PC-3 (cell line): Measurements from ENCODE around the gene UGT2B17. TPM values are rescaled to one million over a fixed set of nuclear protein-coding genes. Genes with fewer than 3 reads are reported as not detected.

ENCODE experiments used
- ATAC-seq: fragments of 200-7000 bp; cut with Tn5 transposase; 2 replicates; pipeline ENCODE4 v1.9.1; 2020; ENCODE audit warnings: mild to moderate bottlenecking, moderate library complexity
- BruUV-seq: library from RNA; stranded (reverse); fragments of 400-500 nt; replicated peaks from 2 replicates; lab custom pipeline; 2021; lab: Mats Ljungman, UMichigan
- CTCF ChIA-PET: fragments of 300-600 bp; sonication (Branson Sonifier 250); formaldehyde crosslinking; loops from one replicate; lab custom pipeline; 2022; ENCODE audit warnings: antibody characterized with exemption; lab: Charles Lee
- POLR2A ChIA-PET: fragments of 300-600 bp; sonication (Branson Sonifier 250); formaldehyde crosslinking; loops from one replicate; lab custom pipeline; 2022; ENCODE audit warnings: antibody characterized with exemption; ENCODE audit not compliant: unreplicated experiment; lab: Charles Lee
- DNase-seq: peaks from one replicate; pipeline ENCODE4 v3.0.0-alpha.2; 2015
- H2AFZ ChIP-seq: fragments of 300-600 bp; sonication (generic); 2 replicates; pipeline ENCODE4 v1.6.0; 2016; ENCODE audit warnings: antibody characterized with exemption, low read length
- H3F3A ChIP-seq: fragments of 300-600 bp; sonication (generic); one replicate; pipeline ENCODE4 v1.6.0; 2017; ENCODE audit warnings: antibody characterized with exemption, low read length, control low read depth, mild to moderate bottlenecking; ENCODE audit not compliant: unreplicated experiment
- H3K27ac ChIP-seq: fragments of 300-600 bp; sonication (generic); 2 replicates; pipeline ENCODE4 v1.5.1; 2016; ENCODE audit warnings: mild to moderate bottlenecking, low read length
- H3K27me3 ChIP-seq: fragments of 300-600 bp; sonication (generic); 2 replicates; pipeline ENCODE4 v1.6.1; 2016; ENCODE audit warnings: low read length, mixed read lengths
- H3K36me3 ChIP-seq: fragments of 300-600 bp; sonication (generic); 2 replicates; pipeline ENCODE4 v1.6.1; 2016; ENCODE audit warnings: low read depth, mixed run types, low read length, mixed read lengths
- H3K4me1 ChIP-seq: fragments of 300-600 bp; sonication (generic); 2 replicates; pipeline ENCODE4 v1.5.1; 2016; ENCODE audit warnings: low read length; ENCODE audit not compliant: insufficient read depth
- H3K4me2 ChIP-seq: fragments of 300-600 bp; sonication (generic); 2 replicates; pipeline ENCODE4 v1.6.0; 2016; ENCODE audit warnings: low read length
- H3K4me3 ChIP-seq: fragments of 300-600 bp; sonication (generic); 2 replicates; pipeline ENCODE4 v1.5.1; 2016; ENCODE audit warnings: mild to moderate bottlenecking, low read length, mixed read lengths
- H3K79me2 ChIP-seq: fragments of 300-600 bp; sonication (generic); 2 replicates; pipeline ENCODE4 v1.6.1; 2017; ENCODE audit warnings: low read length, mixed read lengths
- H3K9ac ChIP-seq: fragments of 300-600 bp; sonication (generic); 2 replicates; pipeline ENCODE4 v1.6.0; 2016; ENCODE audit warnings: mild to moderate bottlenecking, low read length
- H3K9me2 ChIP-seq: fragments of 300-600 bp; sonication (generic); replicated peaks from 2 replicates; pipeline ENCODE4 v1.6.1; 2016; ENCODE audit warnings: mixed run types, low read length, mixed read lengths
- H3K9me3 ChIP-seq: fragments of 300-600 bp; sonication (generic); 2 replicates; pipeline ENCODE4 v1.6.1; 2016; ENCODE audit warnings: low read length, mixed read lengths
- H4K20me1 ChIP-seq: fragments of 300-600 bp; sonication (generic); 2 replicates; pipeline ENCODE4 v1.6.1; 2016; ENCODE audit warnings: low read length, mixed read lengths
- EZH2 ChIP-seq: fragments of 300-600 bp; sonication (generic); IDR thresholded peaks from one replicate; pipeline ENCODE4 v1.6.1; 2017; ENCODE audit warnings: antibody characterized with exemption, mild to moderate bottlenecking, low read length; ENCODE audit not compliant: unreplicated experiment
- EZH2phosphoT487 ChIP-seq: fragments of 300-600 bp; sonication (generic); IDR thresholded peaks from 2 replicates; pipeline ENCODE4 v1.6.1; 2018; ENCODE audit warnings: mild to moderate bottlenecking, antibody characterized with exemption, low read length, borderline replicate concordance
- intact Hi-C: fragments of 100-400 bp; cut with micrococcal nuclease; formaldehyde crosslinking; loops from 2 replicates; pipeline ENCODE4 v1.9.0; 2023
- total RNA-seq: library from RNA; depleted of rRNA; stranded (reverse); fragments of >200 nt; gene quantifications from 2 replicates; pipeline ENCODE4 v1.2.3, GENCODE V29; 2014
- TF ChIP-seq, protein P1 (sequence below): fragments of 300-600 bp; sonication (generic); conservative IDR thresholded peaks from 2 replicates; pipeline ENCODE4 v1.5.1; 2017; ENCODE audit warnings: antibody characterized with exemption, low read depth, mild to moderate bottlenecking, low read length

Gene UGT2B17
- total RNA-seq, 1 experiment from 2014 or later = not detected

GRCh38 chr4:68494688-68495087, 81.4 kb downstream of the UGT2B17 start:
- Histone ChIP-seq H3K27ac (no peak overlapping the region), H3K36me3 (no peaks in the 10 kb centered on the region), H3K9me3 (no peaks in the 10 kb centered on the region), H3K79me2 (no peaks in the 10 kb centered on the region), H4K20me1 (no peaks in the 10 kb centered on the region), H3K4me1 (no peaks in the 10 kb centered on the region), H3K9ac (no peak overlapping the region), H3K27me3 (no peaks in the 10 kb centered on the region), H3K4me3 (no peak overlapping the region), H3K9me2 (no peaks in the 10 kb centered on the region), H3F3A (no peaks in the 10 kb centered on the region), H3K4me2 (no peak overlapping the region), H2AFZ (peak overlapping the region; percentile 11; the same call in 1 of the 2 replicates)
- no peak for TF ChIP-seq EZH2
- TF ChIP-seq, protein P1, sequence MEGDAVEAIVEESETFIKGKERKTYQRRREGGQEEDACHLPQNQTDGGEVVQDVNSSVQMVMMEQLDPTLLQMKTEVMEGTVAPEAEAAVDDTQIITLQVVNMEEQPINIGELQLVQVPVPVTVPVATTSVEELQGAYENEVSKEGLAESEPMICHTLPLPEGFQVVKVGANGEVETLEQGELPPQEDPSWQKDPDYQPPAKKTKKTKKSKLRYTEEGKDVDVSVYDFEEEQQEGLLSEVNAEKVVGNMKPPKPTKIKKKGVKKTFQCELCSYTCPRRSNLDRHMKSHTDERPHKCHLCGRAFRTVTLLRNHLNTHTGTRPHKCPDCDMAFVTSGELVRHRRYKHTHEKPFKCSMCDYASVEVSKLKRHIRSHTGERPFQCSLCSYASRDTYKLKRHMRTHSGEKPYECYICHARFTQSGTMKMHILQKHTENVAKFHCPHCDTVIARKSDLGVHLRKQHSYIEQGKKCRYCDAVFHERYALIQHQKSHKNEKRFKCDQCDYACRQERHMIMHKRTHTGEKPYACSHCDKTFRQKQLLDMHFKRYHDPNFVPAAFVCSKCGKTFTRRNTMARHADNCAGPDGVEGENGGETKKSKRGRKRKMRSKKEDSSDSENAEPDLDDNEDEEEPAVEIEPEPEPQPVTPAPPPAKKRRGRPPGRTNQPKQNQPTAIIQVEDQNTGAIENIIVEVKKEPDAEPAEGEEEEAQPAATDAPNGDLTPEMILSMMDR = no peak
- TF ChIP-seq EZH2phosphoT487 = no peak
- ChIA-PET POLR2A (no interaction called here), CTCF (no interaction called here)
- DNase-seq (no peak), ATAC-seq (no peak)
- no TSS peak for BruUV-seq
- intact Hi-C loops = loop anchor here (5.0 kb wide), 6 partner anchors 158 to 603 kb away; partner anchors contain the start of genes UGT2A3, UGT2B15 and UGT2B7

DNA sequence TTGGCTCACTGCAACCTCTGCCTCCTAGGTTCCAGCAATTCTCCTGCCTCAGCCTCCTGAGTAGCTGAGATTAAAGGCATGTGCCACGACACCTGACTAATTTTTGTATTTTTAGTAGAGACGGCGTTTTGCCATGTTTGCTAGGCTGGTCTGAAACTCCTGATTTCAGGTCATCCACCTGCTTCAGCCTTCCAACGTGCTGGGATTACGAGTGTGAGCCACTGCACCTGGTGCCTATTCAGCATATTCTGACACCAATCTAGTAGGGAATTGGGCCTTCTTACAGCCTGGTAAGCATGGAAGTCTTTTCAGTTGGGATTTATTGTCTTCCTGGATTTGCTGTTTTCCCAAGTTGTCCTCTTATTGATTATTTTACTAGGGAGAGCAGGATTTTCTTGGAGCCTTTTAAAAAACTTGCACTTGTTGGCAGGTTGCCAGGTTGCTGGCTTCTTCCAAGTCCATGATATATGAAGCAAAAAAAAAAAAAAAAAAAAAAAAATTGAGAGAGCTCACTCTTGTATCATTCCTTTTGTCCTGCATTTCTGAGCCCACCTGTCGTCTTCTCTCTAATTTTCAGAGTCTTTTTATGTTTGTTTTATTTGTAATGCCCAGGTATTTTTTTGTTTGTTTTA, 85.2 kb downstream of the UGT2B17 start:
- H3K4me2 ChIP-seq = no peak overlapping the region
- POLR2A ChIA-PET = no interaction called here
- no peaks in the 10 kb centered on the region for H4K20me1 ChIP-seq
- TF ChIP-seq, protein P1 = no peak
- no peak for TF ChIP-seq EZH2
- no peak for TF ChIP-seq EZH2phosphoT487
- H3K36me3 ChIP-seq = no peaks in the 10 kb centered on the region
- CTCF ChIA-PET = no interaction called here
- no peak overlapping the region for H3K27ac ChIP-seq
- no peaks in the 10 kb centered on the region for H3K4me1 ChIP-seq
- DNase-seq = no peak
- intact Hi-C loops = no loop called here
- no peaks in the 10 kb centered on the region for H3K79me2 ChIP-seq
- no peaks in the 10 kb centered on the region for H3K9me3 ChIP-seq
- no peaks in the 10 kb centered on the region for H3F3A ChIP-seq
- no peaks in the 10 kb centered on the region for H3K9me2 ChIP-seq
- no peak overlapping the region for H3K9ac ChIP-seq
- no peak for ATAC-seq
- no peak overlapping the region for H3K4me3 ChIP-seq
- no peak overlapping the region for H2AFZ ChIP-seq
- no TSS peak for BruUV-seq
- H3K27me3 ChIP-seq = no peaks in the 10 kb centered on the region

- no peaks in the 10 kb centered on the region for H3K36me3 ChIP-seq
- H3K4me1 ChIP-seq = no peaks in the 10 kb centered on the region
- no peaks in the 10 kb centered on the region for H3K9me2 ChIP-seq
- H3K4me3 ChIP-seq = no peak overlapping the region
- no peak overlapping the region for H3K9ac ChIP-seq
- intact Hi-C loops = no loop called here
- TF ChIP-seq, protein P1 = no peak
- TF ChIP-seq EZH2phosphoT487 (no peak), EZH2 (no peak)
- CTCF ChIA-PET = interaction anchor here (0.6 kb wide), 1 partner anchor 943 kb away, joined by 3 read pairs; no protein-coding TSS in a partner anchor
- H3K79me2 ChIP-seq = no peaks in the 10 kb centered on the region
- H3K4me2 ChIP-seq = no peak overlapping the region
- no peaks in the 10 kb centered on the region for H3F3A ChIP-seq
- ATAC-seq = no peak
- H4K20me1 ChIP-seq = no peaks in the 10 kb centered on the region
- DNase-seq = no peak
- no peaks in the 10 kb centered on the region for H3K27me3 ChIP-seq
- no peak overlapping the region for H2AFZ ChIP-seq
- POLR2A ChIA-PET = no interaction called here
- no TSS peak for BruUV-seq
- no peaks in the 10 kb centered on the region for H3K9me3 ChIP-seq
- no peak overlapping the region for H3K27ac ChIP-seq
Observed at GRCh38 chr4:68489338-68489737, 86.8 kb downstream of the UGT2B17 start.
